Ovary (tissue), 9 donors: Measurements from ENCODE around the gene BRPF1. TPM values are rescaled to one million over a fixed set of nuclear protein-coding genes. Genes with fewer than 3 reads are reported as not detected.

Experiments used
- DNase-seq, 5 donors: peaks; one replicate each; pipeline ENCODE4 v3.0.0-alpha.2; 2019 to 2020
- H3K27ac ChIP-seq, 2 donors: fragments of 200-600 bp; one replicate each; pipeline versions ENCODE4 v1.5.1 to v1.8.0; 2019 to 2022
- H3K27me3 ChIP-seq: fragments of 200-600 bp; one replicate; pipeline ENCODE4 v1.8.0; 2022
- H3K36me3 ChIP-seq: fragments of 200-600 bp; sonication (generic); one replicate; pipeline ENCODE4 v1.5.1; 2019
- H3K4me1 ChIP-seq: one replicate; pipeline ENCODE4 v1.8.1; 2013; ENCODE audit warnings: mild to moderate bottlenecking, moderate library complexity; ENCODE audit not compliant: insufficient read depth
- H3K4me3 ChIP-seq: fragments of 200-600 bp; sonication (generic); one replicate; pipeline ENCODE4 v1.5.1; 2017
- H3K9me3 ChIP-seq, 2 donors: fragments of 200-600 bp in 1 of 2; sonication (generic) in 1 of 2; one replicate each; pipeline versions ENCODE4 v1.5.1 to v1.8.1; 2013 to 2019; ENCODE audit warnings: mild to moderate bottlenecking in 1 of 2, moderate library complexity in 1 of 2
- CTCF ChIP-seq, 3 donors: fragments of 450-650 bp in 2 of 3; fragments of 200-600 bp in 1 of 3; IDR thresholded peaks; one replicate each; pipeline versions ENCODE4 v1.5.1 to v1.8.0; 2016 to 2022; ENCODE audit warnings: antibody characterized with exemption in 3 of 3, mild to moderate bottlenecking in 1 of 3
- EP300 ChIP-seq: sonication (generic); formaldehyde crosslinking; IDR thresholded peaks from one replicate; pipeline ENCODE4 v1.6.1; 2017; ENCODE audit warnings: antibody characterized with exemption
- POLR2A ChIP-seq: fragments of 450-650 bp; IDR thresholded peaks from one replicate; pipeline ENCODE4 v1.6.1; 2017; ENCODE audit warnings: antibody characterized with exemption, mild to moderate bottlenecking, moderate library complexity
- WGBS, 3 donors: extraction: QIAGEN DNeasy Blood & Tissue Kit in 1 of 3; methylation state at CpG; one replicate each; pipeline versions ENCODE4 v1.1.5 to v1.1.7; 2013 to 2017; 5-methylcytosine and 5-hydroxymethylcytosine counted together
- intact Hi-C, 4 donors: fragments of 100-400 bp; cut with DNase I; formaldehyde crosslinking; loops; one replicate each; pipeline versions ENCODE4 v1.11.0 to v1.15.1; 2022 to 2023
- polyA plus RNA-seq, 2 donors: library from polyadenylated mRNA; stranded (reverse); fragments of 200-250 nt in 1 of 2; fragments of 350-450 nt in 1 of 2; fragmentation: Illumina TruSeq in 1 of 2; extraction: RNeasy Lipid Tissue Mini Kit (QIAGEN cat#74804) in 1 of 2; gene quantifications; one replicate each; pipeline ENCODE4 v1.2.3, GENCODE V29; 2013 to 2014
- total RNA-seq, 7 donors: library from RNA; depleted of rRNA in 2 of 7; stranded (reverse); fragments of >200 nt in 2 of 7; fragmentation: NEBNext Ultra II Directional in 3 of 7; extraction: Animal tissue kit (Norgen Biotek cat#: 25700) in 3 of 7; gene quantifications; one replicate each; pipeline versions ENCODE4 v1.1.0 to v1.2.4, GENCODE V29; 2016 to 2023
- donor health status: DM: no; HTN: no; CAD: no; lungs with moderate emphysema.
- donor health status: DM: no; HTN: no; CAD: no.
- donor health status: Bipolar disorder and iron deficiency.
- donor health status: DM: yes; HTN: yes; CAD: no.
- donor health status: DM: no; HTN: no; CAD: no.
- donor health status: DM: yes; HTN: yes; CAD: no.

Gene BRPF1
- total and polyA plus RNA-seq, 9 donors: 7.2 to 26.4 (median 16.7) TPM

- no peak overlapping the region for H3K4me3 ChIP-seq
- 87 to 89% (median 89%) methylated on average over 1 of the region's 1 CpG for WGBS, 3 donors
- no peak for TF ChIP-seq POLR2A
- no peak for TF ChIP-seq EP300
- no peak for TF ChIP-seq CTCF (IDR thresholded peaks at IDR 0.05)
- H3K36me3 ChIP-seq: no peaks in the 10 kb centered on the region
- H3K27ac ChIP-seq: no peak overlapping the region
- no peak for DNase-seq
- H3K9me3 ChIP-seq: no peaks in the 10 kb centered on the region
- no peaks in the 10 kb centered on the region for H3K27me3 ChIP-seq
- H3K4me1 ChIP-seq: no peaks in the 10 kb centered on the region
- intact Hi-C loops: no loop called here
These were observed 14.0 kb upstream of the BRPF1 start for GRCh38 chr3:9717563-9717962.

DNA sequence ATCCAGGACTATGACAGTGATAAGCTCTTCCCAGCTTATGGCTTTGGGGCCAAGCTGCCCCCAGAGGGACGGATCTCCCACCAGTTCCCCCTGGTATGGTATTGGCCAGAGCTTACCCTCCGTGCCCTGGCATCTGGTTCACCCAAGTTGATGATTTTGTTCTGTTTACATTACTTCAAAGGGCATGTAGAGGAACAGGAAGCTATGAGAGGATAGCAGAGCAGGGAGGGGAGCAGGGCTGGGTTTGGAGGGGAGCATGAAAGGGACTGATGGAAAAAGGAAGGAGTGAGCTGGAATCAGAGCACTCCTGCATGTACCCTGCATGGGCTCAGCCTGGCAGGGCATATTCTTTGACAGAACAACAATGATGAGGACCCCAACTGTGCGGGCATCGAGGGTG lies 13.4 kb upstream of the BRPF1 start:
- H3K27ac ChIP-seq: no peak overlapping the region
- no peaks in the 10 kb centered on the region for H3K9me3 ChIP-seq
- H3K4me3 ChIP-seq: no peak overlapping the region
- H3K27me3 ChIP-seq: no peaks in the 10 kb centered on the region
- no peak for DNase-seq
- WGBS, 3 donors: 74 to 80% (median 75%) methylated on average over 4 of the region's 4 CpGs
- intact Hi-C loops: no loop called here
- no peaks in the 10 kb centered on the region for H3K36me3 ChIP-seq
- no peaks in the 10 kb centered on the region for H3K4me1 ChIP-seq
- TF ChIP-seq POLR2A (no peak), CTCF (IDR thresholded peaks at IDR 0.05) (no peak), EP300 (no peak)

DNA sequence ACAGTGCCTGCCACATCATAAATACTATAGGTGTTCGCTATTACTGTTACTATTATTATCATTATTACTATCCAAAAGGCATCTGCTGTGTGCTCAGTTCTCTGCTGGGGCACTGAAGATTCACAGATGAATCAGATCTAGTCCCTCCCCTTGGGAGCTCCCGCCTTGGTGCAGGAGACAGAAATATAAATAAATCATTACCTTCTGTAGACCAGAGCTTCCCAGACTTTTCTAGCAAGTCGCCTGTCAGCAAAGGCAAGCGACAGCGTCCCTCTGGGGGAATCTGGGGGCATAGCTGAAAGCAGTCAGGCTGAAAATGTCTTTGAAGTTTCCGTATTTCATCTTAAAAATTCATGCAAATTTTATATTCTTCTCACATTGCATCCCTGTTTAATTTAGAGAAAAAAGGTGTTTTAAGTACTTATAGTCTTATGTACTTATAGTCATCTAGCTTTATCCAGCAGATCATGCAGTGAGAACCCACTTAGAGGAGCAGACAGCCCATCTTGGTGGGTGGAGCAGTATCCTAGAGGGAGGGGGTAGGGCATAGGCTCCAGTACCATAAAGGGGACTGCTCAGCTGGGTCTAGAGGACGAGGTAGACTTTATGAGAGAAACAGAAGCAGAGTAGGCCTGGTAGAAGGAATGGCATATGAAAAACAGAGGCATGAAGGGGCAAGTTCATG lies 10.4 kb upstream of the BRPF1 start:
- Histone ChIP-seq H3K4me3 (no peak overlapping the region), H3K4me1 (no peaks in the 10 kb centered on the region), H3K27me3 (no peaks in the 10 kb centered on the region), H3K9me3 (no peaks in the 10 kb centered on the region), H3K27ac (no peak overlapping the region), H3K36me3 (no peaks in the 10 kb centered on the region)
- DNase-seq: no peak
- TF ChIP-seq EP300 (no peak), CTCF (IDR thresholded peaks at IDR 0.05) (no peak), POLR2A (no peak)
- intact Hi-C loops: no loop called here
- WGBS, 3 donors: 35 to 57% (median 38%) methylated on average over 7 of the region's 7 CpGs

DNA sequence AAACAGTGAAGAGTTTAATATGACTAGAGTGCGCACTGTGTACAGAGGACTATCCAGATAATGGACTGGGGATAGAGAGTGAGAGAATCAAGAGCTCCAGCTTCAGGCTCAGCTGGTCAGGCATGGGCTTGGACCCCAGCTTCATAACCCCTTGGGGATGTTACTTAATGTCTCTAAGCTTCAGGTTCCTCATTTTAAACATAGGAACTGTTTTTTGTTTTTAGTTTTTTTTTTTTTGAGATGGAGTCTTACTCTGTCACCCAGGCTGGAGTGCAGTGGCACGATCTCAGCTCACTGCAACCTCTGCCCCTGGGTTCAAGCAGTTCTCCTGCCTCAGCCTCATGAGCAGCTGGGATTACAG lies 9.9 kb upstream of the BRPF1 start:
- H3K4me3 ChIP-seq: no peak overlapping the region
- TF ChIP-seq EP300 (no peak), POLR2A (no peak), CTCF (IDR thresholded peaks at IDR 0.05) (no peak)
- H3K36me3 ChIP-seq: no peaks in the 10 kb centered on the region
- no peaks in the 10 kb centered on the region for H3K9me3 ChIP-seq
- H3K4me1 ChIP-seq: no peaks in the 10 kb centered on the region
- intact Hi-C loops: no loop called here
- H3K27ac ChIP-seq: no peak overlapping the region
- no peaks in the 10 kb centered on the region for H3K27me3 ChIP-seq
- no peak for DNase-seq
- 79 to 83% (median 82%) methylated on average over 2 of the region's 2 CpGs for WGBS, 3 donors
